HL-60/S4 (cell line): ENCODE measurements around the gene OR6V1.

Source experiments
- in situ Hi-C: fragments of 300-500 bp; cut with MboI; formaldehyde crosslinking; loops from 2 replicates; pipeline ENCODE4 v1.14.3; 2022; ENCODE audit warnings: low sequenced_read_pairs

Gene OR6V1, protein sequence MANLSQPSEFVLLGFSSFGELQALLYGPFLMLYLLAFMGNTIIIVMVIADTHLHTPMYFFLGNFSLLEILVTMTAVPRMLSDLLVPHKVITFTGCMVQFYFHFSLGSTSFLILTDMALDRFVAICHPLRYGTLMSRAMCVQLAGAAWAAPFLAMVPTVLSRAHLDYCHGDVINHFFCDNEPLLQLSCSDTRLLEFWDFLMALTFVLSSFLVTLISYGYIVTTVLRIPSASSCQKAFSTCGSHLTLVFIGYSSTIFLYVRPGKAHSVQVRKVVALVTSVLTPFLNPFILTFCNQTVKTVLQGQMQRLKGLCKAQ

DNA sequence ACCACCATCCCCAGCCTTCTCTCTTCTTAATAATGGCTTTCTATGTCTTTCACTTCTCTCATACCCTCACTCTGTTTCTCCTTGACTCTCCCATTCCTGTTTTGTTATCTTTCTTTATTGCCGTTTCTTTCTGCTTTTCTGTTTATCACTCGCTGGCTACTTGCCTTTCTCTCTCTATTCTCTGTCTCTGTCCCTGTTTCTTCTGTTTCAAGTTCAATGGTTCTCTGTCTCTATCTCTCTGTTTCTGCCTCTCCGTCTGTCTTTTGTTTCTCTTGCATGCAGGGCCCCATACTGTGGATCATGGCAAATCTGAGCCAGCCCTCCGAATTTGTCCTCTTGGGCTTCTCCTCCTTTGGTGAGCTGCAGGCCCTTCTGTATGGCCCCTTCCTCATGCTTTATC is at the start of gene OR6V1:
Gene OR6V1, plus strand, starts transcription at position 301 of the 400 bp plus-strand sequence. Its CDS starts 0 bp downstream, at position 301.
- in situ Hi-C loops = no loop called here

DNA sequence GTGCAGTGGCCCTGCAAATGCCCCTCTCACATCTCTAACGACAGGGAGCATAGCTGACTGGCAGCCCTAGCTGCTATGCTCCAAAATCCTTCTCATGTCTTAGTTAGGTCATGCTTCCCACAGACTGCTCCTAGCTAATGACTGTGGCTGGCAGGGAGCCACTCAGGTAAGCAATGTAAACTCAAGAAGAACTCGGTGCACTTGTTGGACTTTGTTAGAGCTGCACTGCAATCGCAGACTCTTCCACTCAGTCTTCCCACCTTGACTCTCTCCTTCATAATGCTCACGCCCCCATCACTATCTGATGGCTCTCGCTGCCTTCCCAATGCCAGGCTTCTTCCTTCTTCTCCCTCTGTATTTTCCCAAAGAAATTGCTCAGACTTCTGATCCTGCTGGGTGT is 49.2 kb upstream of the OR6V1 start:
- in situ Hi-C loops = loop anchor here (10.0 kb wide), 1 partner anchor 128 kb away; no protein-coding TSS in a partner anchor

DNA sequence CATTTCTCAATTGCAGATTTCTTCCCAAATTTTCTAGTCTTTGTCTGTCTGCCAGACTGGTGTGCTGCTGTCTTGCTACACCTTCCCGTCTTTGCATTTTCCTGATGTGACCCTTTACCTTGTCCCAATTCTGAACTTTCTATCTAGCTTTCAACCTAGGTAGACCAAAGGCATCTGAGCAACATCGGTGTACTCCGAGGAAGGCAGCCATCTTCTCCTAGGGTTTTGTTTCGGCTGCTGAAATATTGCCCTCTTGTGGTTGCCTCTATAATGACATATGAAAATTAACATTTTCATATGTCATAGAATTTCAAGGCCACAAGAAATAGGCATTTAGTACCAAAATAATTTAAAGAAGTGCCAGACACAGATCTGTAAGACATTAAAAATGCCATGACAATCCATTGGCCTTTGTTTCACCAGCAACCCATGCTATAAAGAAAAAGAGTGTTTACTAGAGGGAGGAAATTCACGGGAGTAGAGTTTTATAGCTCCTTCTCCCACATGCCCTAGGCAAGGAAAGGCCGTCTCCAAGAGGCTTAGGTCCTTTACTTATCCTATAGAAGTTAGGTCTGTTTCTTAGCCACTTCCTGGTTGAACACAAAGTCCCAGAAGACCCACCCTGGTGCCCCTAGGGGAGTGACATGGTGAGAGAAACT is 48.6 kb upstream of the OR6V1 start:
- in situ Hi-C loops = loop anchor here (10.0 kb wide), 1 partner anchor 129 kb away; no protein-coding TSS in a partner anchor

DNA sequence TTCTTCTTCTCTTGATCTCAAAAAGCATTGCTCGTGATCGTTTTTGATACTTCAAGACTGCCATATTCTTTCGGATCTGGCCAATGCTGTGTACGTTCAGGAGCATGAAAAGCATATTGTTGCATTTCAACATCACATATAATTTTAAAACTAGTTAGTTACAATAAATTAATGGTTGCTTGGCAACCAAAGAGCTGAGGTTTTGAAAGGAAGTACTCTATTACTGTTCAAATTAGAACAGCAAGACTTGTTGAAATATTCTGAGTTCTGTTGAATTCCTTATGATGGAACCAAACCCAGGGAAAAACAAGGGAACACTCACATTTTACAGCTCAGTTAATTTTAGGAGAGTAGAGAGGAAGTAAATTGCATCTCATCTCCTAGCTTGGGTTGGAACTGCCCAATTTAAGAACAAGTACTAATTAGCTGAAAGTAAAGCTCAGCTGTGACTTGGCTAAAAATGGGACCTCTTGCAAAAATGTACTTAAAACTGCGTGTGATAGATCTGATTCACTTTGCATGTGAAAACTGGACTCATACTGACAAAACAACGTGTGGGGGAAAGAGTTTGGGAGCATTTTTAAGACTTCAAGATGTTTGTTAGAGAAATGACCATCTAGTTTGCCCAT is 46.4 kb upstream of the OR6V1 start:
- in situ Hi-C loops = loop anchor here (10.0 kb wide), 1 partner anchor 131 kb away; no protein-coding TSS in a partner anchor

DNA sequence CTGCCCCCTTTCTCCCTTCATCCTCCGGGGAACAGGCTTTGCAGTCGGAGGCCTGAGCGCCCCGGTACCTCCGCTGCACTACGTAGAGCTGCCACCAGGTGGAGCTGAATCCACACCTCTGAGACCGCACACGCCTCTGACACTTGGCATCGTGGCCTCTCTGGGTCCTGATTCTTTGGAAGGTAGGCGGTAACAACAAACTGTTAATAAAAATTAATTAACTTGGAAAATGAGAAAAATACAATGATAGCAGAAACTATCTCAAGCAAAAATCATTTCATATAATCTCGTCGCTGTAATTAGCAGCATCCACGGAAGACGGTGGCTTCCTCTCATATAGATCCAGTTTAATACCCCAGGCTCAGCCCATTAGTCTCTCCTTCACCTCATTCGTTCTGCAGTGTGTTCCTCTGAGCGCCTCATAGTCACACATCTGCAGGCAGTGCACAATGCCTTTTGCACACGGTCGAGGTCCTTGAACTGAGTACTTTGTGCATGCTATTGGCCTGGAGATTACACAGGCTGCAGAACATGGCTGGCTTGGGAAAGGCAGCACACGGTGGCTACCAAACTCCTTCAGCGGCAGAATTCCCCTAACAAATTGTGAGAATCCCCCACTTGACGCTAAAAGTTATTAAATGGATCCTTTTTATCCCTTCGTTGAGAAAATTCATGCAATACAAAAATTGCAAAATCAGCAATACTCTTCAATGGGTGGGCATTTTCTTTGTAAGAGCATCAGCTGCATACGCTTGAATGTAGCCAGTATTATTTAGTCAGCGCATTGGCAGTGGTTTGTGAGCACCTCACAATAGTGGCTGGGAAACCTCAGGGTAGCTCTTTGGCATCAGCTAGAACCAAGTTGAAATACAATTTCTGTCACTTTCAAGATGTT is 43.9 kb upstream of the OR6V1 start:
- in situ Hi-C loops = loop anchor here (10.0 kb wide), 1 partner anchor 133 kb away; no protein-coding TSS in a partner anchor

DNA sequence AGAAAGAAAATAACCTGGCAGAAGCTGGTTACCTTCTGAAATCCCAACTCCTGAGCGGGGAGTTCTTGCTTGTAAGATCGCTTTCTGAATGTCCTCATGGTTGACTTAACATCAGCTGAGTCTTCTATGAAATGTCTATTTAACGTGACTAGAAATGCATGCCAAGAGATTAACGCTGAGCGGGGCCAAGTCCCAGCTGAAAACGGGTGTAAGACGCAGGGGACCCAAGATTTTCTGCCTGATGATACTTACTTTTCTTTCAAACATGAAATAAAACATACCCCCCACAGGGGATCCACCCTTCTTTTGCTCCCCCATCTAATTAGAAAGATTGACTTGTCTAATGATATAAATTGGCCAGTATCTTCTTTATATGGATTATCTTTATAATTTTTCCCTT is 40.1 kb upstream of the OR6V1 start:
- in situ Hi-C loops = loop anchor here (5.0 kb wide), 1 partner anchor 200 kb away; no protein-coding TSS in a partner anchor

DNA sequence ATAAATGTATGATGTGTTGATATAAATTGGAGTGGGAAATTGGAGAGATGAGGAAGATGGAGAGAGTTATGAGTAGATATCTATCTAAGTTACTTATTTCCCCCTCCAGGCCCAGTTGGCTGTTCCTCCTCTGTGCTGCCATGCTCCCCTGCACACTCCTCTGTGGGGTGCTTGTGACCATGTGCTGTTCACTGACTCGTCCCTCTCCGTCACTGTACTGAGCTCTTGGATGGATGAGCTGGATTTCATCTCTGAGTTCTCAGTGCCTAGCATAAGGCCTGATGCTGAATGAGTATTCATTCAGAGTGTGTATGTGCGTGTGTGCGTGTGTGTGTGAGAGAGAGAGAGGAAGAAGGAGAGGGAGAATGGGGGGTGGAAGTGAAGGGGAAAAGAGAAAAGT is 39.7 kb upstream of the OR6V1 start:
- in situ Hi-C loops = loop anchor here (5.0 kb wide), 1 partner anchor 200 kb away; no protein-coding TSS in a partner anchor

DNA sequence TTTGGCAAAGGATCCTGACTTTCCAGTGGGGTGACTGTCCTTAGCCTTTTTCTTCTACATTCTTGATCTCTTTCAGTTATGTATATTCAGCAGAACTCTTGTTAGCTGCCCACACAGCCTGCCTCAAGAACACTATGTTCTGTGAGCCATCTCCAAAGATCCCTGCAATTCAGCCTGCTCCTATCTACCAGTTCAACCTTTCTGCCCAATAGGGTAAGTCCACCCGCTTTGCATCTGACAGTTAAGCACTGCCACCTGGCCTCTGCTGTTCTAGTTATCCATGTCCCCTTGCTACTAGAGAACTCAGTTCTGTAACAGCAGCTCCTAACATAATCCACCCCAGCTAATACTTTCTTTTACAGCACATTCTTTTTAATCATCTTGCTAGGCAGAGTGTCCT is 38.7 kb upstream of the OR6V1 start:
- in situ Hi-C loops = loop anchor here (5.0 kb wide), 1 partner anchor 199 kb away; no protein-coding TSS in a partner anchor

DNA sequence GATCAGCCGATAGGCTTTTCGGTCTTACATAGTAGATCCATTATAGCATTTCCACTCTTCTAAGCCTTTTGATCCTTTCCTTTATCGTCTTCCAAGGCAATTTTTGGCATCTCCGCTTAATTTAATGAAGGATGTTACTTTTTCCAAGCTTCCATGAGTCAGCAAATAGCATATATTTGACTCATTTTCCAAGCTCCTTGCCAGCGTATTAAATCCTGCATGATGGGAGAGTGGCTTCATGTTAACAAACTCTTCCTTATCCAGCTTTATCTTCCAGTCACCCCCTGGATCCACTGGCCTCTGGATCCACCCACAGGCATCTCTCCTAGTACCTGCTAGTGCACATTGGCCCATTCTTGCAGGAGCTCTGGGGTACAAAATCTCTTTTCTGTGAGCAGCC is 38.2 kb upstream of the OR6V1 start:
- in situ Hi-C loops = loop anchor here (5.0 kb wide), 1 partner anchor 198 kb away; no protein-coding TSS in a partner anchor

DNA sequence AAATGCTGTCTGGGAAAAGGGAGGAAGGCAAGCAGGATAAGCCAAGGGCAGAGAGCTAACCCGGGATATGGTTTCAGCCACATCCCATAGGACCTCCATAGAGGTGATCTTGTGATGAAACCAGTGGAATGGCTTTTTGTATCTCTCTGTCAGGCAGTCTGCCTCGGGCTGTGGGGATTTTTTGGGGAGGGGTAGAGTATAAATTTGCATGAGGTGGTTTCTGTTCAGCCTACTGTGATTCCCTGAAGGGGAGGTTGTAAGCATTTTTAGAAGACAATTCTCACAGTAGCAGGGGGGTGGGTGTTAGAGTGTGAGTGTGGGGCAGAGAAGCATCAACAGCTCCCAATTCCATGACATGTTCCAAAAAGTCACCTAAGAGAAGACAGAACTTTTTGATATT is 37.1 kb upstream of the OR6V1 start:
- in situ Hi-C loops = no loop called here

DNA sequence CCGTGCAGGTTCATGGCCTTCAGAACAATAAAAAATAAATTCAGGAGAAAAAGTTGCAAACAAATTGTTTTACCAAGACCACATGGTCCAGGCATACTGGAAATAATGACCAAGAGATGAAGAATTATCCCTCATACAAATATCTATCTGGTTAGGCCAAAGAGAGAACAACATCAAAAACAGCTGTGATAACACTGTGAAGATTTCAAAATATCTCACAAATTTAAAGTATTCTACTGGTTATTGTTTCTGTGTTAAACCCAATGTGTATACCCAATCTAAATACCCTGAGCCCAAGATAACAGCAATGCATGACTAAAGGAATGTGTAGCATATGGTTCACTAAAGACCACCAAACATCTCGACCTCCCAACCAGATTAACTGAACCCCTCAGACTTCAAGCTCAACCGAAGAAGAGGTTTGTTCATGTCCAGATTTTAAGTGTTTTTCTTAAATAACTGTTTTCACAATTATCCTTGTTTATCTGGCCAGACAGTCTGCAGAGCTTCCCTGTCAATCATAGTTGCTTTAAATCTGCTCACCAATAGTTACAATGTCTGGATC is 36.1 kb upstream of the OR6V1 start:
- in situ Hi-C loops = no loop called here

DNA sequence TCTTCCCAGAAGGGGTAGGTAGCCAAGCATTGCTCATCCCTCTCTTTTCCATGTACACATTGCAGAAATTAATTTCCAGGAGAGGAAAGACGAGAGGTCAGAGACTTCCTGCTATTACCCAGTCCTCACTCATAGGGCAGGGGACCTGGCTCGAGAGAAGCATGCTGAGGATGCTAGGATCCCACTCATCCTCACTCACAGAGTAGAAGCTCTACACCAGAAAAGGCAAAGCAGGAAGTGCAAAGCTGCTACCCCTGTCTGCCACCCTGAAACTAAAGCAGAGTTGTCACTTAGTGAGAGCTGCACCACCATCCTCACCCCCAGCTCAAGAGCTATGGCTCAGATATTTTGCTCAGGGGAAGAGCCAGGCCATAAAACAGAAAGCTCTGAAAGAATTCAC is 35.1 kb upstream of the OR6V1 start:
- in situ Hi-C loops = no loop called here

DNA sequence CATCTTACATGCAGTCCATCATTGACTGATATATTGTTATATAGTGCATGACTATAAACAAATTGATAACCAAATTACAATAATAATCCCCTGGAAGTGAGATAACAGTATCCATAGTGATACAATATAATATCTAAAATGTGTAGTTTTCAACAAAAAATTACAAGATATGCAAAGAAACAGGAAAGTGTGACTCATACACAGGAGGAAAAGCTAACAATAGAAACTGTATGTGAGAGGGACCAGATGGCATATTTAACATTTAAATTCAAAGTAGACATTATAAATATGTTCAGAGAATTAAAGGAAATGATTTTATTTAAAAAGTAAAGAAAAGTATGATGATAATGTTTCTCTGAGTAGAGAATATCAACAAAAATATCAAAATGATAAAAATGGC is 33.2 kb upstream of the OR6V1 start:
- in situ Hi-C loops = no loop called here

DNA sequence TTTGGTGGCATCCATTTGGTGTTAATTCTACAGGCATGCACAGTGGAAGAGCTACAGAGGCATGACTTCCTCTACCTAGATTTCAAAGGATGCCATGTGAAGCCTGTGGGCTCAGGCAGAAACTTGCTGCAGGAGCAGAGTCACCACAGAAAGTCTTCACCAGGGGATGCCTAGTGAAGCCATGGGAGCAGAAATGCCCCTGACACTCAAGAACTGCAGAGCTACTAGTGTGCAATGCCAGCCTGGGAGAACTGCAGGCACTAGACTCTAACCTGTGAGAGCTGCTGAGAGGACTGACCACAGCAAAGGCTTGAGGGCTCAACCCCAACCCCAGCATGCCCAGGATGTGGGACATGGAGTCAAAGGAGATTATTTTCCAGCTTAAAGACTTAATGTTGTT is 29.1 kb upstream of the OR6V1 start:
- in situ Hi-C loops = no loop called here

DNA sequence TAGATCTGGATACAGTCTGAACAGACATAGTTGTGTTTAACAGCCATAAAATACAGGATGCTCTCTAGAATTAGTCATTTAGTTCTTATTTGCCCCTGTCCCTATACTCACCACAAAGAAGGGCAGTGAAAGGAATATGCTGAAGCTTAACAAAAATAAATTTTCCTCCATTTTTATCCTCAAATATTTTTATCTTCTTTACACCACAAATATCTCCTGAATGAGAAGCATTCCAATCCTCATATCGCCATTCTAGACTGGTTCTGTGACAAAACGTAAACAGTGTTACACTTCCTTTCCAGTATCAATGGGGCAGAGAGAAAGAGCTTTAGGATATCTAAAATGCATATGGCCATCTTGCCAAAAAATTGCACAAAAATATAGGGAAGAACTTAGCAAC is 26.8 kb upstream of the OR6V1 start:
- in situ Hi-C loops = no loop called here

DNA sequence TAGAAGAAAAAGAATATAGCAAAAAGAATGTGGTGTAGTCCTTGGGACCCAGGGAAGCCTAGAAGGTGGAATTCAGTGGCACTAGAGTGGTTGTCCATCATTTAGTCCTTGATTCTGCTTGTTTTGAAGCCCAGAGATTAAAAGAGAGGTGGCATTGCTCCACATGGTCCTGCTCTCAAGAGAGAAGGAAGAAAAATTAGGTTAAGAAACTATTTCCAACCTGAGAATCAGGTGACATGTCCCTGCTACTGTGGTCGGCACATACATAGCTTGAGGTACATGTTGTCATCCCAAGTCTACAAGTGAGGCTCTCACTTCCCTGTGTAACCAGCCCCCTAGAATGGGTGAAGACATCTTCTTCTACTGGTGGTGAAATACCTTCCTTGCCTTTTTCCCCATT is 25.1 kb upstream of the OR6V1 start, which contains the start of gene OR9A2:
Gene OR9A2, minus strand, starts transcription at position 101 of the 400 bp plus-strand sequence. Its CDS starts 0 bp downstream, at position 101.
- in situ Hi-C loops = no loop called here

DNA sequence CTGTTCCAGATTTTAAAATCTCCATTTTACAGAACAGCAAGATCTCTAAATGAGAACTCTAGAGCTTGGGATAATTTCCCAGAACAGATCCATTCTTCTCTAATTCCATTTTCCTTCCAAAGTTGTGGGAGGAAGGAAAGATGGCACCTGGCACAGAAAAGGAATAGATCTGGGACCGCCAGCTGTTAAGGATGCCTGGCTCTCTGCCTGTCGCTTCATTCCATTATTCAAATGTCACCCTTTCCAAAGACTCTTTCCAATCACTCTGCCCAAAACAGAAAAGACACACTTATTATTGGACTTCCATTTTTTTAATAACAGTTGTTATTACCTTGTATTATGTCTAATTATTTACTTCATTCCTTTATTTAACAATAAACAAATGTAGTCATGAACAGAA is 24.5 kb upstream of the OR6V1 start:
- in situ Hi-C loops = no loop called here

DNA sequence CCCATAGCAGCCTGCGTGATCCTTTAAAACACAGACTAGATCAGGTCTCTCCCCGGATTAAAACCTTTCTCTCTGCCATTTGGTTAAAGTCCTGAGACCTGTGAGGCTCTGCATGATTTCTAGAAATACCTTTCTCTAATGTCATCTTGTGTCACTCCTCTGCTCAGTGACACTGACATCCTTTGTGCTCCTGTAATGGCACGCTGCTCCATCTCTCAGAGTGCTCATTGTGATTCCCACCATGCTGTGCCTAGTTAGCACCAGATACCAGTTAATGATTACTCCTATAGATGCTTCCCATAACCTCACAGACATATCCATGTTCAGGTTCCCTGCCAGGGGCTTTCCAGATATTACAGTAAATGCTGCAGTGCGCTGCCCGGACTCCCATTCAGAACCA is 13.5 kb upstream of the OR6V1 start:
- in situ Hi-C loops = no loop called here

DNA sequence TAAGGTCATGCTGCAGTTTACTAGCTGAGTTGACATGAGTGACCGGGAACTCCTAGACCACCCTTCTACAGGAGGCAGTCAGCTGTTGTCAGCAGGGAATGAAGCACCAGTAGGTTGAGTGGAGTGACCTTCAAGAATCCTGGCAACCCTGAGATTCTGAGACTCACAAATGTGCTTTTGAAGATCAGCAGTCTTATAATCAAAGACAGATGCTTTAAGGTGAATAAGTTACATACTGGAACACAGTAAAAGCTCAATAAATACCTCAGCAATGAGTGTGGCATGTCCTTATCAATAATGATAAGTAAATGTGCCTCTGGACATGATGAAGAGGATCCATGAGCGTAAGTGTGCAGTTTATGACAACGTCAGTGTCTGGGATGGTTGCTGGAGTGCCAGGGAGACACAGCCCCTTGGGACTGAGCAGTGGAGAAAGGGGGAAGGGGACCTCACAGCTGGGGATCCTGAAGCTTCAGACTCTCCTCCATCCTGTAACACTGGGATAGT is 11.9 kb upstream of the OR6V1 start:
- in situ Hi-C loops = no loop called here

DNA sequence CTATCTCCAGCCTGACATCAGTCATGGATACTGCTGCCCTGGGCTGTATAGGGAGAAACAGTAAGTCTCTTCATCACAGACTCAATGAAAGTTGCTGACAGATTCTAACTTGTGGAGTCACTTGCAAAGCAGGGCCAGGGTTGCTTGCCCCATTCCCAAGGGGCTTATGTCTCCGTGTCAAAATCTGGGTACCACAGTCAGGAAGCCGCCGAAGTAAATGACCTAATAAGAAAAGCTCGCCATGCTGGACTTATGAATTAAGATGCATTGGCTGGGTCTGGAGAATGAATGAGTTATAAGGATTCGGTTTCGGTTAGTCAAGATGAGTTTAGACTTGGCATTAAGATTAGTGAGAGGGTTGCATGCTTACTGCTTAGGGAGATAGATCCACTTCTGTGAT is 10.8 kb upstream of the OR6V1 start:
- in situ Hi-C loops = no loop called here
